Aortic smooth muscle cell (primary cell): ENCODE measurements around the gene GLIPR2. TPM values are rescaled to one million over a fixed set of nuclear protein-coding genes. Genes with fewer than 3 reads are reported as not detected.

Source experiments
- total RNA-seq: library from RNA; depleted of rRNA; stranded (reverse); fragments of >200 nt; gene quantifications from 2 replicates; pipeline ENCODE4 v1.2.3, GENCODE V29; 2014

GLIPR2 gene, protein sequence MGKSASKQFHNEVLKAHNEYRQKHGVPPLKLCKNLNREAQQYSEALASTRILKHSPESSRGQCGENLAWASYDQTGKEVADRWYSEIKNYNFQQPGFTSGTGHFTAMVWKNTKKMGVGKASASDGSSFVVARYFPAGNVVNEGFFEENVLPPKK
- 17.2 and 17.7 TPM in 2 replicates for total RNA-seq

GRCh38 chr9:36136272-36136893 lies at the start of gene GLIPR2:
GLIPR2 (plus strand) TSS chr9:36136733; CDS start chr9:36136779, 46 bp downstream.

GRCh38 chr9:36169166-36169565 lies 32.6 kb downstream of the GLIPR2 start, which contains the start of gene CCIN:
CCIN (plus strand) TSS chr9:36169388; CDS start chr9:36169503, 115 bp downstream.

GRCh38 chr9:36190388-36191289 lies 54.1 kb downstream of the GLIPR2 start, which contains the start of gene CLTA:
CLTA (plus strand) TSS chr9:36190921; CDS start chr9:36191057, 136 bp downstream.

Other genes starting within 250 kb of the GLIPR2 start
- 1.3 and 2.2 TPM in 2 replicates for gene HRCT1, start 230.5 kb upstream of the GLIPR2 start, total RNA-seq
- 0.12 and 0.26 TPM in 2 replicates for gene SPAAR, start 227.2 kb upstream of the GLIPR2 start, total RNA-seq
- gene OR2S2, start 178.6 kb upstream of the GLIPR2 start, total RNA-seq = not detected in 2 replicates
- gene RECK, start 99.8 kb upstream of the GLIPR2 start, total RNA-seq = 25.1 and 26.9 TPM in 2 replicates
- 0.50 and 0.92 TPM in 2 replicates for gene CCIN, start 32.7 kb downstream of the GLIPR2 start, total RNA-seq
- 287 and 345 TPM in 2 replicates for gene CLTA, start 54.2 kb downstream of the GLIPR2 start, total RNA-seq
- gene GNE, start 121.7 kb downstream of the GLIPR2 start, total RNA-seq = 19.4 and 19.7 TPM in 2 replicates